Myocyte (in vitro differentiated cells): Measurements from ENCODE around the gene TGFBRAP1. TPM values are rescaled to one million over a fixed set of nuclear protein-coding genes. Genes with fewer than 3 reads are reported as not detected.

ENCODE experiments used
- DNase-seq: peaks from one replicate; pipeline ENCODE4 v3.0.0-alpha.2; 2012; ENCODE audit warnings: low read depth
- total RNA-seq: library from RNA; depleted of rRNA; stranded (reverse); fragments of >200 nt; gene quantifications from 2 replicates; pipeline ENCODE4 v1.2.3, GENCODE V29; 2014

TGFBRAP1 gene
- total RNA-seq, 1 donor from 2014 or later = 25.8 TPM

DNA sequence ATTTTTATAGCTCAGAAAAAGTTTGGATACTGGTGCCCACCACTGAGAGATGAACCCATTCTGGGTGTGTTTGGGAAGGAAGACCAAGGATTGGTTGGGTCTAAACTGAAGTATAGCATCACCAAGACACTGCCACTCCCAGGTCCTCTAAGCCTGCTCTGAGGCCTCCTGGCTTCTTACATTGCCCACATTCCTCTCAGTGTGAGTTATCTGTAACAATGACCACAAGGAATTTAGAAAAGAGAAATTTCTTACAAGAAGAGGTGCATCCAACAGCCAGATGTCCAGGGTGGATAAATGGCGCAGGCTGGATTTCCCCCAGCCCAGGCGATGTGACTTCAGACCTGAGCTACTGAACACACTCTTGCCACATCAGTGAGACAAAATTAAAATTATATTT is 89.6 kb downstream of the TGFBRAP1 start:
- peak; percentile 70 for DNase-seq

DNA sequence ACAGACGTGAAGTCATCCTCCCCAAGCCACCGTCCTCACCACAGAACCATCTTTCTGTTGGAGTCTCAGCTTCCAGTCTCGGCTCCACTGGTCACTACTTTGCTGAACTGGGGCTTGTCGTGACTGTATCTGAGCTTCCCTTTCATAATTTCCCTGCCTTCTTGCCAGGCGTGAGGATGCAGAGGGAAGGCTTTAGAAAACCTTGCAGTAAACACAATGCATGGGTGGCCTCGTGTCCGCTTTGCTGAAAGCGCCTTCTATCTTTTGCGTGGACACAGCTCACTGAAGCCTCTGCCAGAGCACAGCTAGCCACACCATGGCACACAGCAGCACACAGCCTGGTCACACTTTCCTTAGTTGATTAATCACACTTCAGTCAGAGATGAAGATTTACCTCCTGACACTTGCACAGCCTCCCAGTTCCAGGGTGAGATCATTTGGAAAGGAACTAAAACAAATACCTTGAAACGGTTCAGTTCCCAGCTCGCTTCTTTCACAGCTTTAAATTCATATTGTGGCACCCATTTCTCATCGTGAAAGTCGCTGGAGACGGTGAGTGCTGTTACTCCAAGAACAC is 90.8 kb downstream of the TGFBRAP1 start:
- DNase-seq = no peak

DNA sequence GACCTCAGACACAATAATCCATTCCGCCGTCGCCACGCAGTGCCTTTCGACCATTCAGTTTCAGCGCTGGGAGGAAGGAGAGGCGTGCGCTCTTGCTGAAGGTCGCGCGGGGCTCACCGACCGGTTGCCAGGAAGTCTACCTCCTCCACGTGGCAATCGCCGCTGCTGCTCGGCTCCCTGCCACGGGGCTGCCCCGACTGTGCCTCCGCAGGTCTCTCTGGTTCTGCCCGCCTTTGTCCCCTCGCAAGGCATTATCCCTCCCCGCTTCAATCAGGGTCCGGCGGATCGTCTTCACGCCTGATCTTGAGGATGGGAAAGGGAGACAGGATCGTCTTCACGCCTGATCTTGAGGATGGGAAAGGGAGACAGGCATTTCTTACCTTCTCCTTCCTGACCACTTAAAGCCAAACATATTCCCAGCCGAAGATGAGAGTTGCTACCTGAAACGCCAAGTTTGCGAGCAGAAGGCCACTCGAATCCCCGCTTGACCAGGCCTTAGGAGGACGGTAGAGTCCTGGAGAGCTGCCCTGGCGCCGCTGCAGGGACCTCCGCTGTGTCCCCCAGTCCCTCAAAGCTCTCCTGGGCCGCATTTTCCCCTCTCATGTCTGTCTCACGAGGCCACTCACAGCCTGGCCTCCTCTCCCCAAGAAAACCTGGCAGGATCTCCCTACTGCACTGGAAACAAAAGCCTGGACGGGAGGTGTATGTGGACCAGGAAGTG is 92.3 kb downstream of the TGFBRAP1 start:
- DNase-seq = no peak

DNA sequence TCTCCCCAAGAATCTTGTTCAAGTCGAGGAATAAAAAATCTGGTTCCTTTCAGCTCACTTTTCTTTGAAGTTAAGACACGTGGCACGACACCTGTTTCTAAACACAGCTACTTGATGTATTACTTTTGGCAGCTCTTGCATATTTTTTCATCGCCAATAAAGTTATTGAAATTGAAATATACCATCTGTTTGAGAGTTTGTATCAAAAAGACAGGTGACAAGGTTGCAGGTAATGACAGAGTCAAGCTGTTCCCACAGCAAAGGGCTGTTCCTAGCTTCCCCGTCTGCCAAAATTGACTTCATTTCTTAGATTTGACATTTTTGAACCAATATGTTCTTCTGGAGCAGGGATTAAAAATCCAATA is 93.5 kb downstream of the TGFBRAP1 start:
- DNase-seq = no peak

DNA sequence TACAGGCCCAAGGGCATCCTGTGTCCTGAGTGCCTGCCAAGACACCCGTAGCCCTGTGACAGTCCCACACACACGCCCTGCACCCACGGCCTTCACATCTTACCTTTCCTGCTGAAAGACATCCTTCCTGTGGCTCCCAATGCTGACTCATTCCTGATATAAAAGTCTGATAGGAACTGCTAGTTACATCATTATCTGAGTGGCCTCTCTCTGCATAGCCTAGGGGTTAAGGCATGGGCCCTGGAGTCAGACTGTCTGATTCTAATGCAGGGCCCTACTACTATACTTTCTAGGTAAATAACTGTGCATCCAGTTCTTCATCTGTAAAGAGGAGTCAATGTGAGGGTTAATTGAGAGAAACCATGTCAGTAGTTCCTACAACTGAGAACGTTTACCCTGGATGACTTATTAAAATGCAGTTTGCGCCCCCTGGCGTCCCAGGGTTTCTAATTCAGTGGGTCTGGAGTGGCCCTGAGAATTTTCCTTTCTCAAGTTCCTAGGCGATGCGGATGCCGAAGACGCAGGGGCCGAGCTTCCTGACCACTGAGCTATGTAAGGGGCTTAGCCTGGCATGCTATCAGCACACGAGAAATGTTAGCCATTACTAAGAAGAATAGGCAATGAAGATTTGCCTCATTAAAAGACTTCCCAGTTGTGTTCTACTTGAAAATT is 94.0 kb downstream of the TGFBRAP1 start:
- peak; percentile 88 for DNase-seq

DNA sequence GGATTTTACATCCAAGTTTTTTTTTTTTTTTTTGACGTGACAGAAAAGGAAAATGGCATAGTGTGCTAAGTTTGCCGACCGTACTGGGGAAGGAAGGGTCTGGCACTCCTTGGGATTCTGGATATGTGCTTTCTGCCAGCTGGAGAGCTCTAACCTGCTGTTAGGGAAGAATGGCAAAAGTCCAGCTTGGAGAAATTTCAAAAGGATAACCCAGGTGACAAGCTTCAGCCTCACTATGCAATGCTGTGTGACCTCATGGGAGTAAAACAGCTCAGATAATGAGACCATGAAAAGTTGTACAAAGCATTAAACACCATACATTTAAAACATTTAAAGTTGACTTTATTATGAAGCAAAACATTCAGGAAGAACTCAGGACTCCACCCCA is 98.3 kb downstream of the TGFBRAP1 start:
- no peak for DNase-seq

DNA sequence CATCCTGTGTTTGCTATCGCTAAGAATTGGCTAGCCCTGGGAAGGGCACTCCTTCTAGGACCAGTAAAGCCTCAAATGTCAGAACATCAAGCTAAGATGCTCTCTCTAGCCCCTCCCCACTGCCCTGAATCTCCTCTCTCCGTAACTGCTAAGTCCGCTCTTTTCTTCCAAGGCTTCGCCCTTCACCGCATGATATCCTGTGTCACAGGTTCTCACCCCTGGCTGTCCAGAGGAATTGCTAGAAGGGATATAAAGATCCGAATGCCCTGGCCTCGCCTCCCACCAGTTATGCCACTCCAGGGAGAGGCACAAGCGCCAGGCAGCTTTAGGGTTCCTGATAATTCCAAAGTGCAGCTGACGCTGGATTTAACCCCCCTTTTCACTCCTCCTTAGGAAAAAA is 105.1 kb downstream of the TGFBRAP1 start:
- no peak for DNase-seq

DNA sequence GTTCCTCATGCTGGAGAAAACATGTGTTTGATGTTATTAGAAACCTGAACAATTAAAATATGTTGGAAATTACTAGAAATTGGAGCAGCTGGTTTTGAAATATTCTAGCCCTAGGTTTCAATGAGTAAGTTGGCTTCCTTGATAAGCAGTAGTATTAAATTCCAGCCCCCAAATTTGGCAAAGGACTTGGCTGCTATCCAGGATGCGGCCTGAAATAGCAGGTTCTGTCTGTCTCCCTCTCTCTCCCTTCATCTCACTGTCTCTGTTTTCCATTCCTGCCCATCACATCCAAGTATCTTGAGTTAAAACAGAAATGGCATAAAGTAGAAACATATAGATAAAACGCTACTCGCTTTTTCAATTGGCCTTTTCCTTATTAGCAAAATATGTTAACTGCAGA is 108.9 kb downstream of the TGFBRAP1 start:
- peak; percentile 27 for DNase-seq

DNA sequence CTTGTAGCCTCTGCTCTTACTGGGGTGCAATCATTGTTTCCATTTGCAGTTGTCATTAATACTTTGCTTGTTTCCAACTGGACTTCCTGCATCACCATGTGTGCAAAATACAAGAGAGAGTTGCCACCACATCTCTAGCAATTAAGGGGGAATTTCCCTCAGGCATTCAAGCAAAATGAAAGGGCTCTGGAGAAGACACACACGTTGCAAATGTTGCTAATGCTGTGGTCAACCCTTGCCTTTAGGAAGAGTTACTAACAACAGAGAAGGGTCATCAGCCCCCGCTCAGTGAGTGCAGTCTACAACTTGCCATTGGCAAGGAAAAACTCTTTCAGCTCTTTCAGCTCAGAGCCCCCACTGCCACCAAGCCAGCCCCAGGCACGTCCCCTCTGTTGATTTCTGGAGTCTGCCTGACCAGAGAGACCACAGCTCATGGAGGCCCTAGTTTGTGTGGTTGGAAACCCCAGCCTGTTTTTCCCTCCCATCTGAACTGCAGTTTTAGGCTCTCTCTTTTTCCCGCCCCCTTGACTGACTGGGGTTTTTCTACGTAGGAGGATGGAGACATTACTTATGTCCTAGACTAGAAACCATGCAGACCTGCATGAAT is 113.8 kb downstream of the TGFBRAP1 start:
- no peak for DNase-seq

Other genes with a start within 250 kb of the TGFBRAP1 start
- not detected in 2 replicates for gene GPR45, start 88.0 kb downstream of the TGFBRAP1 start, total RNA-seq
- gene C2orf49, start 7.8 kb upstream of the TGFBRAP1 start, total RNA-seq = 32.8 and 33.9 TPM in 2 replicates
- 42.0 and 47.4 TPM in 2 replicates for gene FHL2, start 69.3 kb upstream of the TGFBRAP1 start, total RNA-seq